Caki2 (cell line): ENCODE results near the gene SPHK2. TPM values are rescaled to one million over a fixed set of nuclear protein-coding genes. Genes with fewer than 3 reads are reported as not detected.
"Not testable (repeated sequence)": the region's sequence is repeated elsewhere in the genome, so short reads cannot be mapped to it uniquely, and the experiment has no call there.

ENCODE experiments used
- DNase-seq: peaks from one replicate; pipeline ENCODE4 v3.0.0-alpha.2; 2015; ENCODE audit warnings: low read depth
- in situ Hi-C: cut with HindIII; loops from 2 replicates; pipeline ENCODE4 v1.10.0; 2016; ENCODE audit warnings: low sequenced_read_pairs, low pct_unique_long_range_greater_than_20kb, mixed read lengths
- total RNA-seq: library from RNA; depleted of rRNA; stranded (reverse); fragments of >200 nt; shearing (Covaris generic); gene quantifications from 2 replicates; pipeline ENCODE4 v1.2.3, GENCODE V29; 2014; ENCODE audit warnings: low replicate concordance; rRNA removed

SPHK2 gene
- total RNA-seq: 3.6 and 4.8 TPM in 2 replicates

GRCh38 chr19:48618916-48619691, at the start of gene SPHK2, which contains the start of gene RPL18:
Gene SPHK2, plus strand, starts transcription at chr19:48619506. Its CDS starts 1,009 bp downstream, at chr19:48620515.
Gene RPL18, minus strand, starts transcription at chr19:48619178. Its CDS starts 35 bp downstream, at chr19:48619143.
- in situ Hi-C loops: no loop called here
- DNase-seq: peak; percentile 100

- in situ Hi-C loops: no loop called here
- DNase-seq: no peak
Measured at GRCh38 chr19:48569814-48570213, 49.5 kb upstream of the SPHK2 start.

- in situ Hi-C loops: no loop called here
- DNase-seq: peak; percentile 65
Measured at GRCh38 chr19:48571378-48572162, 47.7 kb upstream of the SPHK2 start.

GRCh38 chr19:48573163-48573505, 46.2 kb upstream of the SPHK2 start:
- DNase-seq: peak; percentile 94
- in situ Hi-C loops: no loop called here

GRCh38 chr19:48575931-48576622, 43.2 kb upstream of the SPHK2 start:
- in situ Hi-C loops: no loop called here

GRCh38 chr19:48577908-48578307, 41.4 kb upstream of the SPHK2 start:
- DNase-seq, in situ Hi-C loops: not testable (repeated sequence)

More at GRCh38 chr19:48575931-48576622, 43.2 kb upstream of the SPHK2 start:
- DNase-seq: no peak

- DNase-seq: no peak
- in situ Hi-C loops: no loop called here
Measured at GRCh38 chr19:48578891-48579290, 40.4 kb upstream of the SPHK2 start.

GRCh38 chr19:48582168-48582567, 37.1 kb upstream of the SPHK2 start:
- DNase-seq: no peak
- in situ Hi-C loops: no loop called here

GRCh38 chr19:48587387-48587786, 31.9 kb upstream of the SPHK2 start:
- in situ Hi-C loops: no loop called here

GRCh38 chr19:48588670-48589401, 30.5 kb upstream of the SPHK2 start:
- in situ Hi-C loops: no loop called here
- peak; percentile 92 for DNase-seq

More at GRCh38 chr19:48587387-48587786, 31.9 kb upstream of the SPHK2 start:
- DNase-seq: no peak

GRCh38 chr19:48591021-48591420, 28.3 kb upstream of the SPHK2 start:
- no peak for DNase-seq

GRCh38 chr19:48595171-48595570, 24.1 kb upstream of the SPHK2 start:
- in situ Hi-C loops: no loop called here

More at GRCh38 chr19:48591021-48591420, 28.3 kb upstream of the SPHK2 start:
- in situ Hi-C loops: no loop called here

GRCh38 chr19:48595833-48596232, 23.5 kb upstream of the SPHK2 start:
- in situ Hi-C loops: no loop called here
- no peak for DNase-seq

More at GRCh38 chr19:48595171-48595570, 24.1 kb upstream of the SPHK2 start:
- no peak for DNase-seq

- in situ Hi-C loops: no loop called here
- no peak for DNase-seq
Measured at GRCh38 chr19:48596237-48596636, 23.1 kb upstream of the SPHK2 start.

- DNase-seq: peak; percentile 76
- in situ Hi-C loops: no loop called here
Measured at GRCh38 chr19:48596679-48597465, 22.4 kb upstream of the SPHK2 start.

- in situ Hi-C loops: no loop called here
- DNase-seq: no peak
Measured at GRCh38 chr19:48598996-48599700, 20.2 kb upstream of the SPHK2 start.
